RWPE1 (cell line): ENCODE measurements around the gene MGARP.
"Not testable (repeated sequence)": the region's sequence is repeated elsewhere in the genome, so short reads cannot be mapped to it uniquely, and the experiment has no call there.

Experiments used
- CTCF ChIA-PET: fragments of 350-600 bp; sonication (Branson Sonifier 250); formaldehyde crosslinking; extraction: SDS; loops from one replicate; lab custom pipeline; 2021; lab: Yijun Ruan, JAX
- POLR2A ChIA-PET: fragments of 400-600 bp; formaldehyde crosslinking; extraction: SDS; loops from one replicate; lab custom pipeline; 2020; ENCODE audit warnings: antibody characterized with exemption; ENCODE audit not compliant: low non-redundant PET; lab: Yijun Ruan, JAX
- DNase-seq: peaks from one replicate; pipeline ENCODE4 v3.0.0; 2012; ENCODE audit warnings: low spot score
- H3K27ac ChIP-seq: fragments of 450-650 bp; 2 replicates; pipeline ENCODE4 v1.5.1; 2017
- CTCF ChIP-seq: fragments of 450-650 bp; conservative IDR thresholded peaks from 2 replicates; pipeline ENCODE4 v1.5.1; 2017; ENCODE audit warnings: low read depth, mild to moderate bottlenecking

MGARP gene

GRCh38 chr4:139279760-139280620, at the start of gene MGARP:
Gene MGARP (minus strand): TSS chr4:139280225. CDS start chr4:139280158, 67 bp downstream.
- H3K27ac ChIP-seq = no peak within 1 kb of the TSS
- no peak for TF ChIP-seq CTCF
- DNase-seq = no peak
- ChIA-PET CTCF (interaction anchor here (0.5 to 0.7 kb wide), 4 partner anchors 43 to 225 kb away, joined by 4 to 6 read pairs (median 6); no protein-coding TSS in a partner anchor), POLR2A (no interaction called here)

GRCh38 chr4:139329665-139330200, 49.7 kb upstream of the MGARP start:
- no peak for DNase-seq
- no peak overlapping the region for H3K27ac ChIP-seq
- ChIA-PET POLR2A (no interaction called here), CTCF (interaction anchor here (0.8 kb wide), 1 partner anchor 29 kb away, joined by 3 read pairs; no protein-coding TSS in a partner anchor)
- no peak for TF ChIP-seq CTCF

GRCh38 chr4:139324620-139325019, 44.6 kb upstream of the MGARP start:
- POLR2A ChIA-PET = no interaction called here
- CTCF ChIA-PET = no interaction called here

GRCh38 chr4:139322541-139322940, 42.5 kb upstream of the MGARP start:
- ChIA-PET POLR2A (interaction anchor here (0.7 kb wide), 1 partner anchor 154 kb away, joined by 7 read pairs; no protein-coding TSS in a partner anchor), CTCF (interaction anchor here (0.8 kb wide), 1 partner anchor 43 kb away, joined by 6 read pairs; the partner anchor contains the start of gene MGARP)
- H3K27ac ChIP-seq = peak overlapping the region; percentile 34; the same call in 1 of the 2 replicates
- not testable (repeated sequence) for DNase-seq

More at GRCh38 chr4:139324620-139325019, 44.6 kb upstream of the MGARP start:
- no peak overlapping the region for H3K27ac ChIP-seq
- no peak for TF ChIP-seq CTCF
- DNase-seq = no peak

GRCh38 chr4:139322070-139322469, 42.0 kb upstream of the MGARP start:
- CTCF ChIA-PET, POLR2A ChIA-PET, H3K27ac ChIP-seq, DNase-seq: not testable (repeated sequence)

GRCh38 chr4:139319571-139319970, 39.5 kb upstream of the MGARP start:
- CTCF ChIA-PET = no interaction called here
- peak overlapping the region; percentile 35 for H3K27ac ChIP-seq
- POLR2A ChIA-PET = no interaction called here
- TF ChIP-seq CTCF = no peak
- DNase-seq = no peak

- no peak for DNase-seq
- POLR2A ChIA-PET = no interaction called here
- H3K27ac ChIP-seq = 0 out of 2 replicates have a peak overlapping the region, but pooled peaks have one; percentile 29
- CTCF ChIA-PET = no interaction called here
- no peak for TF ChIP-seq CTCF
These were observed 37.6 kb upstream of the MGARP start for GRCh38 chr4:139317635-139318034.
